ENCODE results near the gene LPAR1.
"Not testable (repeated sequence)": the region's sequence is repeated elsewhere in the genome, so short reads cannot be mapped to it uniquely, and the experiment has no call there.

The LPAR1 gene

DNA sequence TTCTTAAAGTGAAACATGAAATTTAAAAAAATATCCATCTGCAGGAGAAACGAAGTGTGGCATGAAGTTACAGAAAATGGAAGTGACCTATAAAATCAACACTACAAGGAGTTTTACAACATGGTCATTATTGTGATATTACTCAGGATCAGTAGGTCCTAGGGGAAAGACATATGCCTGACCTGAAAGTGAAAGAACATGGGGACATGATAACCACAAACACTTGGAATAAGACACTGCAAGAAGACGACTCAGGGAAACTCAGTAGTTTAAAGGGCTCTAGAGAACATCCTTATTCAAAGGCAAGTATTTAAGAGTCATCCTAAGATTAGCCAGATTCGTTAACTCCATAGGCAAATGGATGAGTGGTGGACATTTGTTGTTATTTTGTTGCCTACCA, 19.9 kb upstream of the LPAR1 start:
- DNase-seq (ENCODE audit: low spot score in 2 of 2) (no peak), ATAC-seq (replicated peaks; ENCODE audit: extremely low read depth, poor library complexity, severe bottlenecking) (no peak)
- H3K9me3 Mint-ChIP-seq, result peaks cover 15% of the 10 kb centered on the region

DNA sequence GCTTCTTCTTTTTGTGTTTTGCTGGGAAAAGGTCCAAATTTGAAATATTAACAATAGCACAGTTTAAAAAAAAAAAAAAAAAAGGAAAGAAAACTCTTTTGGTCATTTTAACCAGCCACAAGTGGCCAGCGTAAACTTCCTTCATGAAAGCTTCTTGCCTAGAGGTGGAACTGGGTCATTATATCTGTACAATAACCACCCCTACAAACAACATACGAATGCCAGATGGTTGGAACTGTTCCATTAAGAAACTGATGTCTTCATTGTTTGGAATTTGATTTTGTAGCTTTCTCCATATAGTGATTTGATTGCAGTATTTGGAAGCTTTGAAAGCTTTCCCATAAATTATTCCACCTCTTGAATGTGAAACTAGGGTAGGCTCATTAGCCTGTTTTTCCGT, 18.3 kb upstream of the LPAR1 start:
- Mint-ChIP-seq H3K4me1 (no peaks in the 10 kb centered on the region), H3K9me3 (peaks cover 15% of the 10 kb centered on the region), H3K4me3 (no peak overlapping the region), H3K27me3 (no peaks in the 10 kb centered on the region), H3K27ac (ENCODE audit: low read depth) (no peak overlapping the region), H3K36me3 (ENCODE audit: insufficient read depth) (no peaks in the 10 kb centered on the region)
- ATAC-seq (replicated peaks; ENCODE audit: extremely low read depth, poor library complexity, severe bottlenecking) (no peak), DNase-seq (ENCODE audit: low spot score in 2 of 2) (no peak)

More for the DNA sequence above, 19.9 kb upstream of the LPAR1 start:
- Mint-ChIP-seq H3K27ac (ENCODE audit: low read depth) (no peak overlapping the region), H3K36me3 (ENCODE audit: insufficient read depth) (no peaks in the 10 kb centered on the region), H3K4me3 (no peak overlapping the region), H3K4me1 (no peaks in the 10 kb centered on the region), H3K27me3 (no peaks in the 10 kb centered on the region)

DNA sequence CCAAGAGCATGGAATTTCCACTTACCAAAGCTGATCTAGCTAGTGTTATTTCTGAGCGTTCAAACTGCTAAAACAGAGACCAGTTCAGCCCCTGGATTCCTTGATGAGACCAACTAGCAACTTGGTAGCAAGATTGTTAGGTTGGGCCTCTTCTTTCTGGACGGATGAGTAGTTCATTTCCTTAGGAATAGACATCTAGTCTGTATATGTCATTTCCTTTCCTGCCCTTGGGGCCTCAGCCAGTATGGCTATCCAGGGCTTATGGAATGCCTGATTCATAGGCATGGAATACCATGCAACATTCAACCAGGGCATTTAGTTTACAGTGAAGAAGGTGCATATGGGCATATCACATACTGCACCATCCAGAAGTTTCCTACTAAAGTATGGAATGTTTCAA, 14.5 kb upstream of the LPAR1 start:
- H3K4me3 Mint-ChIP-seq, result no peak overlapping the region
- no peak overlapping the region for H3K27ac Mint-ChIP-seq (ENCODE audit: low read depth)
- H3K9me3 Mint-ChIP-seq, result peaks cover 4% of the 10 kb centered on the region
- ATAC-seq (replicated peaks; ENCODE audit: extremely low read depth, poor library complexity, severe bottlenecking) (no peak), DNase-seq (ENCODE audit: low spot score in 2 of 2) (no peak)
- no peaks in the 10 kb centered on the region for H3K4me1 Mint-ChIP-seq
- H3K27me3 Mint-ChIP-seq, result no peaks in the 10 kb centered on the region
- no peaks in the 10 kb centered on the region for H3K36me3 Mint-ChIP-seq (ENCODE audit: insufficient read depth)

DNA sequence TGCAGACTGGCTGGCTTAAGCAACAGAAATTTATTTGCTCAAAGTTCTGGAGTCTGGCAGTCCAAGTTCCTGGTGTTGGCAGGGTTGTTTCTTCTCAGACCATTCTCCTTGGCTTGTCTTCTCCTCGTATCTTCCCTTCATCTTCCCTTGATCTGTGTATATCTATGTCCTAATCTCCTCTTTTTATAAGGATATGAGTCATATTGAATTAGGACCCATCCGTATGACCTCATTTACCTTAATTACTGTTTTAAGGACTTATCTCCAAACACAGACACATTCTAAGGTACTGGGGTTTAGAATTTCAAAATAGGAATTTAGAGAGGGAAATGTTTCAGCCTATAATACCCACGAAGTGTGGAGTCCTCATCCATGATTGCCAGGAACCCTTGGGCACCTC, 13.1 kb upstream of the LPAR1 start:
- DNase-seq (ENCODE audit: low spot score in 2 of 2), result no peak
- Mint-ChIP-seq H3K4me1 (no peaks in the 10 kb centered on the region), H3K27me3 (no peaks in the 10 kb centered on the region), H3K36me3 (ENCODE audit: insufficient read depth) (no peaks in the 10 kb centered on the region), H3K9me3 (peaks cover 4% of the 10 kb centered on the region), H3K27ac (ENCODE audit: low read depth) (no peak overlapping the region), H3K4me3 (no peak overlapping the region)
- ATAC-seq (replicated peaks; ENCODE audit: extremely low read depth, poor library complexity, severe bottlenecking), result no peak

DNA sequence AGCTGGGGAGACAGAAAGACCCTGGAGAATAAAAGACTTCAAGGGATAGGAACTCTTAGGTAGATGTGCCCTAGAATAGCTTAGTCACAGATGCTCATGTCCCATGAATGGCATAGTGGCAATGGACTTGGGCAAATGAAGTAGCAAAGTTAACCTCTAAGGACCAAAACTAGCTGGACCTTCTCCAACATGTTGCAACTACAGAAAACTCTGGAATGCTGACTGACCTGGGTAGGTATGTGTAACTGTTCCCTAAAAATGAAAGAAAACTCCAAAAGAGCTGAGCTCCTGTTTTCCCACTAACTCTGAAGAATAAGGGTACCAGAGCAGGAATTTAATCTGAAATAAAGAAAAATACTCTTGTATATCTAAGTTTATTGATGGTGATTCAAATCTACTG, 12.5 kb upstream of the LPAR1 start:
- no peaks in the 10 kb centered on the region for H3K4me1 Mint-ChIP-seq
- no peaks in the 10 kb centered on the region for H3K36me3 Mint-ChIP-seq (ENCODE audit: insufficient read depth)
- peaks cover 4% of the 10 kb centered on the region for H3K9me3 Mint-ChIP-seq
- no peak overlapping the region for H3K4me3 Mint-ChIP-seq
- H3K27me3 Mint-ChIP-seq, result no peaks in the 10 kb centered on the region
- no peak for DNase-seq (ENCODE audit: low spot score in 2 of 2)
- no peak for ATAC-seq (replicated peaks; ENCODE audit: extremely low read depth, poor library complexity, severe bottlenecking)
- H3K27ac Mint-ChIP-seq (ENCODE audit: low read depth), result no peak overlapping the region

DNA sequence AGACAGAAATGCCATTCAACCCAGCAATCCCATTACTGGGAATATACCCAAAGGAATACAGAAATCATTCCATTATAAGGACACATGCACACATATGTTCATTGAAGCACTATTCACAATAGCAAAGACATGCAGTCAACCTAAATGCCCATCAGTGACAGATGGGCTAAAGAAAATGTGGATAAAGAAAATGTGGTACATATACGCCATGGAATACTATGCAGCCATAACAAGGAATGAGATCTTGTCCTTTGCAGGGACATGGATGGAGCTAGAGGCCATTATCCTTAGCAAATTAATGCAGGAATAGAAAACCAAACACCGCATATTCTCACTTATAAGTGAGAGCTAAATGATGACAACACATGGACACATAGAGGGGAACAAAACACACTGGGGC, 9.0 kb upstream of the LPAR1 start:
- not testable (repeated sequence) for H3K36me3 Mint-ChIP-seq (ENCODE audit: insufficient read depth); H3K4me1 Mint-ChIP-seq; DNase-seq (ENCODE audit: low spot score in 2 of 2); H3K9me3 Mint-ChIP-seq; H3K4me3 Mint-ChIP-seq; H3K27ac Mint-ChIP-seq (ENCODE audit: low read depth); ATAC-seq (replicated peaks; ENCODE audit: extremely low read depth, poor library complexity, severe bottlenecking); H3K27me3 Mint-ChIP-seq

DNA sequence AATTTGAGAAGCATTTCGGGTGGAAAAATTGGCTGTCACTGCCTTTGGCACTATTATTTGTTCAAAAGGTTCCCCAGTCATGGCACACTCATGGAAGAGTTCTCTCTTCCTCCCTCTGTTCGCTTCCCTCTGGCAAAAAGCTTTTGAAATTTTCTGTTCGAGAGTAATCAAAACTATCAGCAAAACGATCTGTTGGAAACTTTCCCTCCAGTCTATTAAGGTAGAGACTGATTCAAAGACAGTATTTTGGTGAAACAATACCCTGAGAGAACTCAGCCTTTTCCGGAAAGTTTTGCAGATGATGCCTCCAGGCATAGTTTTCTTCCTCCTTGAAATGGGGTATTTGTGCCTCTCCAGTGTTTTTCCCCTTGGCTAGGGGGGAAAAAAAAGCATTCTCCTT, 3.6 kb upstream of the LPAR1 start:
- H3K9me3 Mint-ChIP-seq, result no peaks in the 10 kb centered on the region
- H3K27me3 Mint-ChIP-seq, result peaks cover 19% of the 10 kb centered on the region
- peaks cover 11% of the 10 kb centered on the region for H3K4me1 Mint-ChIP-seq
- ATAC-seq (replicated peaks; ENCODE audit: extremely low read depth, poor library complexity, severe bottlenecking) (no peak), DNase-seq (ENCODE audit: low spot score in 2 of 2) (no peak)
- H3K36me3 Mint-ChIP-seq (ENCODE audit: insufficient read depth), result peaks cover 3% of the 10 kb centered on the region
- no peak overlapping the region for H3K27ac Mint-ChIP-seq (ENCODE audit: low read depth)
- no peak overlapping the region for H3K4me3 Mint-ChIP-seq

DNA sequence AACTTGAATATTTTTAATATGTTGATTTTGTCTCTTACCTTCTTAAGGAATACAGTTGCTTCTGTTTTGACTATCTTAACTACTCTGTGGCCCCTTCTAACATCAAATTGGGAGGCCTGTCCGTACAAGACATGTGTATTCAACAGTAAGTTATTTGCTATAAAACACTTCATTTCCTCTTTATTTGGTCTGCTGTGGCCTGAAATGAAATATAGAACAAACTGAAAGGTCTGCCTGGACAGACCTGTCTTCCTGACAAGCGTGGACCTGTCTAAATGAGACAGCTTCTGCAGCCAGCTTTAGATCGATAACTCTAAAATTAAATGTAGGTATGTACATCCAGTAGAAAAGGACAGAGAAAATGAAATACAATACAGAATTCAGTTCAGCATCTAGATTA, 2.2 kb upstream of the LPAR1 start:
- Mint-ChIP-seq H3K4me1 (peaks cover 12% of the 10 kb centered on the region), H3K27me3 (peaks cover 33% of the 10 kb centered on the region), H3K36me3 (ENCODE audit: insufficient read depth) (peaks cover 3% of the 10 kb centered on the region), H3K9me3 (no peaks in the 10 kb centered on the region), H3K27ac (ENCODE audit: low read depth) (no peak overlapping the region), H3K4me3 (no peak overlapping the region)
- DNase-seq (ENCODE audit: low spot score in 2 of 2) (no peak), ATAC-seq (replicated peaks; ENCODE audit: extremely low read depth, poor library complexity, severe bottlenecking) (no peak)

DNA sequence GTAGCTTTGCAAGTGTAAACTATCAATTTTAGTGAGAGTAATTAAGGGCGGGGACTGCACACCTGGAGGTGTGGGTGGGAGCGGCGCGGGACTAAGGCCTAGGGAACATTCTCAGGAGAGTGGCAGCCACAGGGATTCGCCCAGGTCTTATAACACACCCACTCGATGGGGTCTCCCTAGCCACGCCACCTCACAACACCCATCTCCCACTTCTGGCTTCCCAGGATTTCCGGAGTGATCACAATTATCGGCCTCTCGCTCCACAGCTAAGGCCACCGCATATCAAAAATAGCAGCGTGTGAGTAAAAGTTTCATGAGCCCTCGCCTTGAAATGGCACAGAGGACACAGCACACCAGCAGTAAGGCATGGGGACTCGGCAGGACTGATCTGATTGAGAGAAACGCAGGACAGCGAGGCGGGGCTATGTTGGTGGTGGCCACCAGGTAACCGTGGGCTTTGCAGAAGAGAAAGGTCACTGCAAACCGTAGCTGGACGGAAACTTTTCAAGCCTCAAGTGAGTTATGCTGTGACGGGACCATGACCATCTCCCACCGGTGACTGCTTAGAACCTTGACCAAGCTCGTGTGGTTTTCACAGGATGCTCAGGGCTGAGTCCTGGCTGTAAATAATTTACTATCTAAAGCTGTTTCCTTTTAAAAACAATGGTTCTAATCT, 1.1 kb upstream of the LPAR1 start:
- Mint-ChIP-seq H3K27ac (ENCODE audit: low read depth) (no peak overlapping the region), H3K4me3 (peak overlapping the region; percentile 34), H3K36me3 (ENCODE audit: insufficient read depth) (peaks cover 3% of the 10 kb centered on the region), H3K9me3 (no peaks in the 10 kb centered on the region), H3K4me1 (peaks cover 12% of the 10 kb centered on the region), H3K27me3 (peaks cover 40% of the 10 kb centered on the region)
- ATAC-seq (replicated peaks; ENCODE audit: extremely low read depth, poor library complexity, severe bottlenecking), result no peak
- no peak for DNase-seq (ENCODE audit: low spot score in 2 of 2)

DNA sequence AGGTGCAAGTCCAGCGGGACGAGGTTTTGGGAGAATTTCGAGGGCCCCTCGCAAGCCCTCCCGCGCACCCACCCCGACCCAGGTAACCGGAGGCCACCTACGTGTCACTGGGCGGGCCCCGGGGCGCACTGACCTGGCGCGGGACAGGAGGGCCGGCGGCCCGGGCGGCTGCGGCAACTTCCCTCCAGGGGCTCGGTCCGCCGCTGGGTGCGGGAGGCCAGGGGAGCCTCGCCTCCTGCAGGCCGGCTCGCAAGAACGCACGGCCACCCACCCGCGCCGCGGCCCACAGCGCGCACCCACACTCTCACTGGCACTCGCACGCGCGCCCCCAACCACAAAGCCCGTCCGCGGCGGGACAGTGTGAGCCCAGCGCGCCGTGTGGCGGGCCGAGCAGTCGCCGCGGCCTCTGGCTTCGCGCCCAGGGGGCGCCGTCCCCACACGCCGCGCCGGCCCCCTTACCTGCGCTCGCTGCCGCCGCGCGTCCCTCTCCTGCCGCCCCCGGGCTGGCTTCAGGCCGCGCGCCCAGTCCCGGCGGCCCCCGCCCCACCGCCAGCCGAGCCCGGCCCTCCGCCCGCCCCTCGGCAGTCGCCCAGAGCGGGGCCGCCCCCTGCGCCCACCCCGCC, 451 bp downstream of the LPAR1 start:
- Mint-ChIP-seq H3K36me3 (ENCODE audit: insufficient read depth) (peaks cover 3% of the 10 kb centered on the region), H3K4me1 (peaks cover 12% of the 10 kb centered on the region), H3K4me3 (no peak overlapping the region), H3K27me3 (peaks cover 48% of the 10 kb centered on the region), H3K27ac (ENCODE audit: low read depth) (no peak overlapping the region), H3K9me3 (no peaks in the 10 kb centered on the region)
- no peak for DNase-seq (ENCODE audit: low spot score in 2 of 2)
- ATAC-seq (replicated peaks; ENCODE audit: extremely low read depth, poor library complexity, severe bottlenecking), result no peak

DNA sequence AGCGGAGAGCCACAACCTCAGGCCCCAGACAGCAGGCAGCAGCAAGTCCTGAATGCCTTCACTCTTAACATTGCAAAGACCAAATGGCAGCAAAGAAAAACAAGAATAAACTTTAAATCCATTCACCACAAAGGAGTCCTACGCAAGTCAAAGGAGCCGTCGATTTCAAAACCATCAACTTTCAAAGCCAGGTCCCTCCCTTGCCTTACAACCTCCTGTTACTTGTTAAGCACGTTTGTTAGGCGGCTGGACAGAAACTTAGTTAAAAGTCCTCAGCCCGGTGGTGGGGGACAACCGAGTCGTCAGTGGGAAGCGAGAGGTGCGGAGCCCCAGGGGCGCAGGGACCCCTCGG, 938 bp downstream of the LPAR1 start:
- Mint-ChIP-seq H3K4me1 (peaks cover 12% of the 10 kb centered on the region), H3K27ac (ENCODE audit: low read depth) (no peak overlapping the region), H3K36me3 (ENCODE audit: insufficient read depth) (peaks cover 3% of the 10 kb centered on the region), H3K27me3 (peaks cover 48% of the 10 kb centered on the region), H3K4me3 (no peak overlapping the region), H3K9me3 (no peaks in the 10 kb centered on the region)
- no peak for ATAC-seq (replicated peaks; ENCODE audit: extremely low read depth, poor library complexity, severe bottlenecking)
- DNase-seq (ENCODE audit: low spot score in 2 of 2), result no peak

DNA sequence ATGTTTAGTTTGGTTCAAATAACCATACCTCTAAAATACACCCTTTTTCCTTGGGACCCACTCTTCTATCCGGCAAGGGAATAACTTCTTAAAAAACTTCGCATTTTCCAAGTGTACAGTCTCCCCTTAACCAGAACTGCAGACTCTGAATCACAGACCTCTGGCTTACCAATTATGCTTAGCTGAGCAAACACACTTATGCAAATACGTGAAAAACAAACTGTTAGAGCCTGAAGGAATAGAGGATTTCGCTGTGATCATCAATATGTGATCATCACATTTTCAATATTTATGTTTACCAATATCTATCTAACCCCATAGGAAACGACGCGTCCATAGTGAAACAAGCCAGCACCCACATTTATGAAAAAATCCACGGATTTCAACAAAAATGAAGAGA, 1.3 kb downstream of the LPAR1 start:
- DNase-seq (ENCODE audit: low spot score in 2 of 2), result no peak
- H3K27ac Mint-ChIP-seq (ENCODE audit: low read depth), result no peak overlapping the region
- peaks cover 12% of the 10 kb centered on the region for H3K4me1 Mint-ChIP-seq
- H3K27me3 Mint-ChIP-seq, result peaks cover 48% of the 10 kb centered on the region
- H3K4me3 Mint-ChIP-seq, result no peak overlapping the region
- ATAC-seq (replicated peaks; ENCODE audit: extremely low read depth, poor library complexity, severe bottlenecking), result no peak
- H3K36me3 Mint-ChIP-seq (ENCODE audit: insufficient read depth), result peaks cover 3% of the 10 kb centered on the region
- no peaks in the 10 kb centered on the region for H3K9me3 Mint-ChIP-seq

DNA sequence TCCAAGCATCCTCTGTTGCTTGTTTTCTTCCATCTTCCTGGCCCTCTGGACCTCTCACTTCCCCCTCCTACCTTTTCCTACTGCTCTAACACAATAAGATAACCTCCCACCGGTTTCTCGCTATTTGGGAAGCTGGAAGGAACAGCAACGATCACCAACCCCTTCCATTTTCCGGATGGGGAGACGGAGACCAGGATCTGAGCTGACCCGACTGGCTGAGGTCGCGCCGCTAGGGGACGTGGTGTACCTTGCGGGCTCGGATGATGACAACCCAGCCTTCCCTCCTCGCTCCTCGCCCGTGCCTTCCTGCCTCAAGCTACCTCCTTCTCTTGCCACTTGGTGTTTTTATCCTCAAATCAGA, 1.9 kb downstream of the LPAR1 start:
- H3K4me3 Mint-ChIP-seq, result no peak overlapping the region
- H3K4me1 Mint-ChIP-seq, result peaks cover 12% of the 10 kb centered on the region
- peaks cover 48% of the 10 kb centered on the region for H3K27me3 Mint-ChIP-seq
- DNase-seq (ENCODE audit: low spot score in 2 of 2), result no peak
- no peak overlapping the region for H3K27ac Mint-ChIP-seq (ENCODE audit: low read depth)
- peaks cover 3% of the 10 kb centered on the region for H3K36me3 Mint-ChIP-seq (ENCODE audit: insufficient read depth)
- no peaks in the 10 kb centered on the region for H3K9me3 Mint-ChIP-seq
- ATAC-seq (replicated peaks; ENCODE audit: extremely low read depth, poor library complexity, severe bottlenecking), result no peak

Measured in central memory CD8-positive, alpha-beta T cell (primary cell).